Measurements from ENCODE around the gene INPP1.
"Not testable (repeated sequence)": the region's sequence is repeated elsewhere in the genome, so short reads cannot be mapped to it uniquely, and the experiment has no call there.

- TF ChIP-seq CTCF (IDR thresholded peaks at IDR 0.05 in 4 of 5, conservative IDR thresholded peaks at IDR 0.05 in 1 of 5); POLR2A (IDR thresholded peaks at IDR 0.05): not testable (repeated sequence)
These were observed 45.5 kb upstream of the INPP1 start for GRCh38 chr2:190297880-190298279.

Measured in gastrocnemius medialis (tissue), 4 donors.